HepG2 (cell line): ENCODE results near the gene USP24. TPM values are rescaled to one million over a fixed set of nuclear protein-coding genes. Genes with fewer than 3 reads are reported as not detected.
"Not testable (repeated sequence)": the region's sequence is repeated elsewhere in the genome, so short reads cannot be mapped to it uniquely, and the experiment has no call there.

Experiments used
- ATAC-seq: fragments of 200-7000 bp; cut with Tn5 transposase; 3 replicates; pipeline ENCODE4 v1.9.1; 2020; ENCODE audit warnings: mild to moderate bottlenecking, moderate library complexity
- BruUV-seq: library from RNA; stranded (reverse); fragments of 400-500 nt; replicated peaks from 2 replicates; lab custom pipeline; 2021; lab: Mats Ljungman, UMichigan
- CTCF ChIA-PET: fragments of 300-600 bp; formaldehyde crosslinking; extraction: SDS; loops from one replicate; lab custom pipeline; 2021; ENCODE audit warnings: low total read pairs, inconsistent platforms, low intra/inter-chr PET ratio; lab: Yijun Ruan, JAX
- POLR2A ChIA-PET: fragments of 350-600 bp; sonication (Branson Sonifier 250); formaldehyde crosslinking; loops from one replicate; lab custom pipeline; 2020; ENCODE audit warnings: antibody characterized with exemption, inconsistent platforms; lab: Yijun Ruan, JAX
- DNase-seq: peaks from one replicate; pipeline ENCODE4 v3.0.0-alpha.2; 2015; ENCODE audit warnings: low spot score
- FAIRE-seq: peaks from 3 replicates; lab custom pipeline; 2011; peaks lifted over from hg19 to GRCh38; lab: Jason Lieb, UNC
- H2AFZ ChIP-seq: one replicate; pipeline ENCODE4 v1.6.1; 2011; ENCODE audit warnings: low read length, inconsistent platforms
- H3K27ac ChIP-seq: fragments of 300-600 bp; 3 replicates; pipeline ENCODE4 v1.8.0; 2011; ENCODE audit warnings: mixed run types, mild to moderate bottlenecking, mixed read lengths, low read length, inconsistent platforms; ENCODE audit not compliant: insufficient read depth; ENCODE audit errors: extremely low read length
- H3K27me3 ChIP-seq, 2 experiments: fragments of 200-600 bp in 1 of 2; 2 replicates in 1 of 2; 3 replicates in 1 of 2; pipeline versions ENCODE4 v1.6.0 to v1.8.0; 2011; ENCODE audit warnings: low read length in 2 of 2, mild to moderate bottlenecking in 2 of 2, moderate library complexity in 2 of 2, inconsistent platforms in 1 of 2; ENCODE audit not compliant: insufficient read depth in 2 of 2, control insufficient read depth in 1 of 2
- H3K36me3 ChIP-seq, 2 experiments: fragments of 200-600 bp in 1 of 2; replicated peaks in 1 of 2; 2 replicates in 1 of 2; 3 replicates in 1 of 2; pipeline versions ENCODE4 v1.5.1 to v1.8.0; 2011; ENCODE audit warnings: low read length in 2 of 2, inconsistent platforms in 1 of 2; ENCODE audit not compliant: insufficient read depth in 2 of 2, control insufficient read depth in 1 of 2
- H3K4me1 ChIP-seq: 2 replicates; pipeline ENCODE4 v1.5.1; 2012; ENCODE audit warnings: low read length, inconsistent platforms; ENCODE audit not compliant: insufficient read depth
- H3K4me2 ChIP-seq: 2 replicates; pipeline ENCODE4 v1.6.0; 2011; ENCODE audit warnings: low read depth, low read length, inconsistent platforms
- H3K4me3 ChIP-seq, 3 experiments: fragments of 200-600 bp in 1 of 3; sonication (generic), shearing (Covaris generic) in 1 of 3; replicated peaks in 1 of 3; 2 replicates each; pipeline ENCODE4 v1.5.1; 2011 to 2016; ENCODE audit warnings: low read length in 3 of 3, inconsistent platforms in 2 of 3, low read depth in 2 of 3, mild to moderate bottlenecking in 2 of 3, control low read depth in 1 of 3, mixed read lengths in 1 of 3; ENCODE audit not compliant: insufficient read depth in 1 of 3
- H3K79me2 ChIP-seq: one replicate; pipeline ENCODE4 v1.6.1; 2011; ENCODE audit warnings: low read length, inconsistent platforms; ENCODE audit not compliant: insufficient read depth
- H3K9ac ChIP-seq: 2 replicates; pipeline ENCODE4 v1.6.0; 2011; ENCODE audit warnings: mild to moderate bottlenecking, low read depth, low read length, inconsistent platforms; ENCODE audit not compliant: insufficient read depth
- H3K9me3 ChIP-seq: 2 replicates; pipeline ENCODE4 v1.5.1; 2012; ENCODE audit warnings: mild to moderate bottlenecking, low read length
- H4K20me1 ChIP-seq: 2 replicates; pipeline ENCODE4 v1.6.0; 2011; ENCODE audit warnings: inconsistent platforms, mild to moderate bottlenecking, low read length, moderate library complexity; ENCODE audit not compliant: insufficient read depth
- HOXA5 ChIP-seq: sonication (generic); formaldehyde crosslinking; IDR thresholded peaks from 2 replicates; pipeline ENCODE4 v1.4.0; 2020; ENCODE audit warnings: missing genetic modification reagents
- ISX ChIP-seq: sonication (generic); formaldehyde crosslinking; conservative IDR thresholded peaks from 2 replicates; pipeline ENCODE4 v1.5.0; 2020; ENCODE audit warnings: missing genetic modification reagents
- JARID2 ChIP-seq: sonication (generic); formaldehyde crosslinking; IDR thresholded peaks from 2 replicates; pipeline ENCODE4 v1.8.1; 2023; ENCODE audit warnings: missing genetic modification reagents, inconsistent platforms; ENCODE audit not compliant: insufficient replicate concordance
- KLF15 ChIP-seq: sonication (generic); formaldehyde crosslinking; IDR thresholded peaks from 2 replicates; pipeline ENCODE4 v1.8.1; 2023; ENCODE audit warnings: borderline replicate concordance, mild to moderate bottlenecking, inconsistent platforms, missing genetic modification reagents, mixed read lengths
- PHF20 ChIP-seq: sonication (generic); formaldehyde crosslinking; IDR thresholded peaks from 2 replicates; pipeline ENCODE4 v1.5.0; 2020; ENCODE audit warnings: mild to moderate bottlenecking, missing genetic modification reagents
- RFXANK ChIP-seq: IDR thresholded peaks from 2 replicates; pipeline ENCODE4 v1.6.1; 2016
- SNAPC2 ChIP-seq: sonication (generic); formaldehyde crosslinking; IDR thresholded peaks from 2 replicates; pipeline ENCODE4 v1.8.1; 2022; ENCODE audit warnings: mild to moderate bottlenecking, missing genetic modification reagents
- WIZ ChIP-seq: sonication (generic); formaldehyde crosslinking; IDR thresholded peaks from 2 replicates; pipeline ENCODE4 v1.5.1; 2020; ENCODE audit warnings: mild to moderate bottlenecking, missing genetic modification reagents
- ZNF574 ChIP-seq: sonication (generic); formaldehyde crosslinking; IDR thresholded peaks from 2 replicates; pipeline ENCODE4 v1.4.0; 2020; ENCODE audit warnings: missing genetic modification reagents
- WGBS: methylation state at CpG from one replicate; pipeline ENCODE4 v1.1.6; 2017; ENCODE audit warnings: low lambda C conversion rate; 5-methylcytosine and 5-hydroxymethylcytosine counted together
- in situ Hi-C: cut with HindIII; loops from 2 replicates; pipeline ENCODE4 v1.10.0; 2017; ENCODE audit warnings: low pct_unique_long_range_greater_than_20kb; ENCODE audit not compliant: extremely low pct_ligation_motif_present
- intact Hi-C: fragments of 100-400 bp; cut with micrococcal nuclease; formaldehyde crosslinking; loops from one replicate; pipeline ENCODE4 v1.10.0; 2022; ENCODE audit not compliant: unreplicated experiment
- polyA plus RNA-seq, 8 experiments: library from polyadenylated mRNA; depleted of rRNA in 3 of 8; stranded (reverse) in 7 of 8; unstranded in 1 of 8; fragments of >200 nt; fragmentation: Illumina TruSeq in 4 of 8; extraction: Trizol in 4 of 8; gene quantifications; 2 replicates each; pipeline versions ENCODE4 v1.2.1 to v1.2.3, GENCODE V29; 2011 to 2016; ENCODE audit warnings: low read depth in 4 of 8, missing spikeins in 1 of 8, mixed read lengths in 1 of 8; ENCODE audit not compliant: insufficient read depth in 1 of 8
- total RNA-seq, 5 experiments: library from RNA; depleted of rRNA; stranded (reverse); fragments of >200 nt; fragmentation: Illumina TruSeq; extraction: Trizol; gene quantifications; 2 replicates each; pipeline ENCODE4 v1.2.3, GENCODE V29; 2016; ENCODE audit warnings: low read depth in 1 of 5

The USP24 gene
- total and polyA plus RNA-seq, 2 of the 13 experiments (the other 11 are each of a cell fraction or from before 2014, with no cell fraction given): 18.8 to 47.6 TPM

GRCh38 chr1:55118651-55119329, 96.4 kb downstream of the USP24 start (continued):
- TF ChIP-seq HOXA5 (CRISPR knock-in tag): no peak
- no peak for TF ChIP-seq WIZ
- no peak for TF ChIP-seq JARID2

GRCh38 chr1:55117941-55118340, 97.2 kb downstream of the USP24 start:
- H3K27me3 ChIP-seq: no peaks in the 10 kb centered on the region
- no peak for TF ChIP-seq RFXANK (CRISPR knock-in tag)
- no peak for TF ChIP-seq SNAPC2 (CRISPR knock-in tag)
- TF ChIP-seq PHF20 (CRISPR knock-in tag): no peak
- TF ChIP-seq KLF15 (CRISPR knock-in tag): no peak
- TF ChIP-seq ISX (CRISPR knock-in tag): no peak
- TF ChIP-seq ZNF574 (CRISPR knock-in tag): no peak
- H3K4me1 ChIP-seq: no peaks in the 10 kb centered on the region
- no TSS peak for BruUV-seq
- in situ Hi-C loops: no loop called here
- no peak for ATAC-seq
- intact Hi-C loops: no loop called here
- ChIA-PET CTCF (no interaction called here), POLR2A (no interaction called here)
- H3K4me3 ChIP-seq: no peak overlapping the region
- H3K79me2 ChIP-seq: no peaks in the 10 kb centered on the region
- no peak for DNase-seq
- no peaks in the 10 kb centered on the region for H3K9me3 ChIP-seq
- no peak overlapping the region for H3K4me2 ChIP-seq
- H3K36me3 ChIP-seq: peaks cover 16 to 52% of the 10 kb centered on the region in 2 experiments
- no peak overlapping the region for H3K9ac ChIP-seq
- H4K20me1 ChIP-seq: no peaks in the 10 kb centered on the region
- no peak overlapping the region for H2AFZ ChIP-seq
- FAIRE-seq: no peak
- H3K27ac ChIP-seq: no peak overlapping the region

- in situ Hi-C loops, POLR2A ChIA-PET, H3K9ac ChIP-seq, H3K4me2 ChIP-seq, DNase-seq, H3K9me3 ChIP-seq, CTCF ChIA-PET, H3K27me3 ChIP-seq, H3K27ac ChIP-seq, H3K79me2 ChIP-seq, BruUV-seq, FAIRE-seq, H3K4me3 ChIP-seq, H3K4me1 ChIP-seq, ATAC-seq, H2AFZ ChIP-seq, H4K20me1 ChIP-seq, intact Hi-C loops: not testable (repeated sequence)
- 99% methylated on average over 14 of the region's 14 CpGs for WGBS
- H3K36me3 ChIP-seq: peaks cover 17 to 61% of the 10 kb centered on the region in 2 experiments
Measured at GRCh38 chr1:55109005-55109404, 106.2 kb downstream of the USP24 start.
